NCI-H2196 treated with DMSO at 0.1 percent for 48 hours (cell line): Measurements from ENCODE around the gene YAP1.
"Not testable (repeated sequence)": the region's sequence is repeated elsewhere in the genome, so short reads cannot be mapped to it uniquely, and the experiment has no call there.

Experiments
- DNase-seq: peaks from one replicate; lab custom pipeline; 2025; ENCODE audit not compliant: unreplicated experiment; lab: John Stamatoyannopoulos, UW

YAP1 gene

GRCh38 chr11:102238391-102238821 is 128.2 kb downstream of the YAP1 start:
- DNase-seq, result no peak

GRCh38 chr11:102239448-102239847 is 129.2 kb downstream of the YAP1 start:
- DNase-seq, result no peak

GRCh38 chr11:102239911-102240310 is 129.7 kb downstream of the YAP1 start:
- DNase-seq, result no peak

- DNase-seq, result no peak
Measured at GRCh38 chr11:102240502-102240901, 130.3 kb downstream of the YAP1 start.

GRCh38 chr11:102241026-102241425 is 130.8 kb downstream of the YAP1 start:
- DNase-seq, result no peak

- DNase-seq, result no peak
Measured at GRCh38 chr11:102243399-102243884, 133.2 kb downstream of the YAP1 start.

GRCh38 chr11:102244681-102245409 is 134.6 kb downstream of the YAP1 start:
- no peak for DNase-seq

- no peak for DNase-seq
Measured at GRCh38 chr11:102251423-102251822, 141.2 kb downstream of the YAP1 start.

GRCh38 chr11:102252339-102252891 is 142.2 kb downstream of the YAP1 start:
- no peak for DNase-seq

GRCh38 chr11:102253020-102253715 is 142.9 kb downstream of the YAP1 start:
- DNase-seq, result no peak

- DNase-seq, result no peak
Measured at GRCh38 chr11:102254047-102254446, 143.8 kb downstream of the YAP1 start.

GRCh38 chr11:102256251-102256650 is 146.0 kb downstream of the YAP1 start:
- DNase-seq, result no peak

- no peak for DNase-seq
Measured at GRCh38 chr11:102260241-102260640, 150.0 kb downstream of the YAP1 start.

GRCh38 chr11:102263379-102264003 is 153.2 kb downstream of the YAP1 start:
- DNase-seq, result no peak

GRCh38 chr11:102264704-102265103 is 154.5 kb downstream of the YAP1 start:
- DNase-seq, result not testable (repeated sequence)

- DNase-seq, result no peak
Measured at GRCh38 chr11:102266099-102266498, 155.9 kb downstream of the YAP1 start.

GRCh38 chr11:102267609-102268008 is 157.4 kb downstream of the YAP1 start:
- no peak for DNase-seq

GRCh38 chr11:102268083-102268984 is 158.1 kb downstream of the YAP1 start:
- peak; percentile 14 for DNase-seq

GRCh38 chr11:102268985-102269470 is 158.8 kb downstream of the YAP1 start:
- DNase-seq, result no peak

- DNase-seq, result no peak
Measured at GRCh38 chr11:102269927-102270326, 159.7 kb downstream of the YAP1 start.
